Activated CD4-positive, alpha-beta T cell treated with anti-CD3 and anti-CD28 coated beads, Interleukin-2, amount 50 U/mL, for 48 hours (primary cell): Measurements from ENCODE around the gene HERPUD1.
"Not testable (repeated sequence)": the region's sequence is repeated elsewhere in the genome, so short reads cannot be mapped to it uniquely, and the experiment has no call there.

Experiments
- DNase-seq, 2 experiments: peaks; one replicate each; pipeline ENCODE4 v3.0.0-alpha.2; 2020

HERPUD1 gene

GRCh38 chr16:56911771-56912571, 20.0 kb upstream of the HERPUD1 start:
- DNase-seq = no peak

- no peak for DNase-seq
These were observed 18.9 kb upstream of the HERPUD1 start for GRCh38 chr16:56912746-56913708.

- no peak for DNase-seq
These were observed 17.0 kb upstream of the HERPUD1 start for GRCh38 chr16:56914896-56915295.

- no peak for DNase-seq
These were observed 16.4 kb upstream of the HERPUD1 start for GRCh38 chr16:56915336-56916119.

- peak; percentile 20 to 42 for DNase-seq
These were observed 15.2 kb upstream of the HERPUD1 start for GRCh38 chr16:56916571-56917403.

- no peak for DNase-seq
These were observed 13.4 kb upstream of the HERPUD1 start for GRCh38 chr16:56918467-56919012.

- no peak for DNase-seq
These were observed 12.7 kb upstream of the HERPUD1 start for GRCh38 chr16:56919099-56919800.

- DNase-seq = no peak
These were observed 10.4 kb upstream of the HERPUD1 start for GRCh38 chr16:56921571-56921970.

GRCh38 chr16:56923481-56924091, 8.4 kb upstream of the HERPUD1 start:
- DNase-seq = no peak

GRCh38 chr16:56927471-56927870, 4.5 kb upstream of the HERPUD1 start:
- DNase-seq = no peak

GRCh38 chr16:56929639-56930038, 2.3 kb upstream of the HERPUD1 start:
- no peak for DNase-seq

- no peak for DNase-seq
These were observed 1.3 kb upstream of the HERPUD1 start for GRCh38 chr16:56930486-56931270.

- peak in 1 of 2 experiments; percentile 36 for DNase-seq
These were observed 561 bp upstream of the HERPUD1 start for GRCh38 chr16:56931271-56931891.

- peak; percentile 44 to 53 for DNase-seq
These were observed 1.0 kb downstream of the HERPUD1 start for GRCh38 chr16:56932721-56933619.

- no peak for DNase-seq
These were observed 2.1 kb downstream of the HERPUD1 start for GRCh38 chr16:56933828-56934598.

GRCh38 chr16:56934599-56935145, 2.7 kb downstream of the HERPUD1 start:
- DNase-seq = not testable (repeated sequence)

GRCh38 chr16:56935201-56935600, 3.3 kb downstream of the HERPUD1 start:
- no peak for DNase-seq
